GM18505 (cell line): ENCODE data around the gene S100A7A.

Experiments used
- ATAC-seq: cut with Tn5 transposase; IDR thresholded peaks from one replicate; pipeline ENCODE4 v1.9.1; 2021; ENCODE audit not compliant: unreplicated experiment
- POLR2A ChIP-seq: IDR thresholded peaks from 4 replicates; pipeline ENCODE4 v1.6.1; 2011; ENCODE audit warnings: borderline replicate concordance; ENCODE audit not compliant: insufficient read depth, insufficient read length; ENCODE audit errors: extremely low read depth

S100A7A gene

DNA sequence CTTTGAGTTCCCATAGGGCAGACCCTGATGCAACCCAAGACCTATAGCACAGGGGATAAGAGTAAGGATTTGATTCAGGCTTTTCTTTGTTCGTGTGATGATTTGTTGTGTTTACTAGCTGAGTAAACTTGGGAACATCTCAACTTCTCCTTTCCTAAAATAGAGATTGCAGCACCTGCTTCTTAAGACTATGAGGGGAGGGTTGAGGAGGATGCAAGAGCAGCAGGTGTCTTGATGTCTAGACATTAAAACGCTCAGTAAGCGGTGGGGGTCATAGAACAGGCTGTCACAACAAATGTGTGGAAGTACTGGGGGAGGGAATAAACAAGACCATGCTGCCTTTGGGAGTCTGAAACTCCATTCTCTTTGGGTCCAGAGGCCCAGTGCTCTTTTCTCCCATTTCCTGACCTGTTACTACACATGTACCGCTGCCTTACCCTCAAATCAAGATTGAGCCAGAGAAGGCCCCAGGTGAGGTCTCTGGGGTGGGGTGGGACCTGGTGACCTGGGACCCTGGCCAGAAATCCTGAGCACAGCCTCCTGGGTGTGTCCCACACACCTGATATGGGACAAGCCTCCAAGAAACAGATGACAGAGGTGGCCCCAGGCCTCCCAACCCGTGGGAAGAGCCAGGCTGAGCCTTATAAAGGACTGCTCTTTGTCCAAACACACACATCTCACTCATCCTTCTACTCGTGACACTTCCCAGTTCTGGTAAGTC, at the start of gene S100A7A:
TSS of gene S100A7A (plus strand) at position 671 of the 721 bp plus-strand sequence. CDS start 1,563 bp downstream, outside the sequence.
- ATAC-seq: no peak
- TF ChIP-seq POLR2A: no peak

DNA sequence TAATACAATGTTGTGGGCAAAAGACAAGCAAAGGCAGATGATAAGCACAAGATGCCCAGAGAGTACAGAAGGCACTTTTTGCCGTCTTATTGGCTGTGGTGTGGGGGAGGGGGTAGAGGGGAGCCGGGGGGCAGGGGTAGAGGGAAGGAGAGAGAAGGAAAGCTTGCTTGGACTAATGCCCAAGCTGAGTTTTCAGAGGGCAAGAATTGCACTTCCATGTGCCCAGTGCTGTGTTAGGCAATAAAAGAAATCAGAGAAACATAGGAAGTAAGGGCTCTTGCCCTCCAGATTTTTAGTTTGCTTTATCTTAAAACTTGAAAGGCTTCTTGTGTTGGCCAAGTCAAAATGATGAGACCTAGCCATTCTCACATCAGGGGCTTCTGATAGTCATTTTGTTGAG, 49.2 kb upstream of the S100A7A start:
- no peak for TF ChIP-seq POLR2A
- no peak for ATAC-seq

DNA sequence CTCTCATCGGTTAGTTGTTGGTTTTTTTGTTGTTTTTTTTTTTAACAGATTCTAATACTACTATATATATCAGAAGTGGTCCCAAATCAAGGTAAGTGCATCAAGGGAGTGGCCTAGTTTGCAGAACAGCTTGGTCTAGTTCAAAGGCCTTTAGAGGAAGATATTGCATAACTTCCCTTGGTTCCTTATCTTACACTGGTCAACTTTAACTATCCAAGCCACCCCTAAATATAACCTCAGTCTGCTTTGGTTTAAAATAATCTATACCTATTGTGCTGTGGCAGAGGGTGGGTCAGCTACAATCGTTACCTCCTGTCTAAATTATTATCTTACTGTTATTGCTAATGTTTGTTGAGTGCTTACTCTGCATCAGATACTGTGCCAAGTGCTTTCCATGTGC, 47.8 kb upstream of the S100A7A start:
- TF ChIP-seq POLR2A: no peak
- ATAC-seq: no peak

DNA sequence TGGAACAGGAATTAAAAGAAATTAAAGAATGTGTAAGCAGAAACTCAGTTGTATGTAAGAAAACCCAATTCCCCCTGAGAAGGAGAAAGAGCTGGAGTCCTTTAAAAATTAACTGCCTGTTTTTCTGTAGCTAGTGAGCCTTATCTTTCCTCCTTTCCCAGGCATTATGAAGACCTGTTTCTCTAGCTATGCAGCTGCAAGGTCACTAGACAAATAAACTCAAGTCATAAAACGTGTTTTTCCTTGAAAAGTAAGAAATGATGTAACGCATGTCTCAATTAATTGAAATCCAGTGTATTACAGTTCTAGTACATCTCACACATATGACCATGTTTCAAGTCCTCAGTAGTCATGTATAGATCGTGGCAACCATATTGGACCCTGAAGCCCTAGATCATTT, 46.2 kb upstream of the S100A7A start:
- ATAC-seq: no peak
- no peak for TF ChIP-seq POLR2A

DNA sequence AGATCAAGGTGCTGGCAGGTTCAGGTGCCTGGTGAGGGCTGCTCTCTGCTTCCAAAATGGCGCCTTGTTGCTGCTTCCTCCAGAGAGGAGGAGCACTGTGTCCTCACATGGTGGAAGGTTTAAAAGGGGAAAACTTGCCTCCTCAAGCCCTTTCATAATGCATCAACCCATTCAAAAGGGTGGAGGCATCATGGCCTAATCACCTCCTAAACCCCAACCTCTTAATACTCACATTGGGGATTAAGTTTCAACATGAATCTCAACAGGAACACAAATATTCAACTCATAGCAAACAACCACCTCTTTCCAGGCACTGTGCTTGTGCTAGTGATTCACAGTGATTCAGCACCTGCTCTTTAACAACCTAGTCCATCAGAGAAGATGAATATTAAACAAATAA, 45.1 kb upstream of the S100A7A start:
- no peak for ATAC-seq
- no peak for TF ChIP-seq POLR2A

DNA sequence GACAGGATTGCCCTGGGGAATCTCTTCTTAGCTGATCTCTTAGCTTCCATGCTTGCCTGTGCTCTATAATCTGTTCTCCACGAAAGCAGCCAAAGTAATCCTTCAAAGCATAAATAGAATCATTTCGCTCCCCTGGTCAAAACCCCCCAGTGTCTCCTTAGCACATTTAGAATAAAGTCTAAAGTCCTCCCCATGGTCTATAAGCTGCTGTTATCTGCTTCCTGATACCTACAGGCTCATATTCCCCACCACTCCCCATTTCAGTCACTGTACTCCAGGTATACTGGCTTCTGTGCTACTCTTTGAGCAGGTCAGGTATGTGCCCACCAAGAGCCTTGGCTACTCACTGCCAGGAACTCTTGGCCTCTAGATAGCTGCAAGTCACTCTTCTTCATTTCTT, 43.7 kb upstream of the S100A7A start:
- no peak for ATAC-seq
- TF ChIP-seq POLR2A: no peak

DNA sequence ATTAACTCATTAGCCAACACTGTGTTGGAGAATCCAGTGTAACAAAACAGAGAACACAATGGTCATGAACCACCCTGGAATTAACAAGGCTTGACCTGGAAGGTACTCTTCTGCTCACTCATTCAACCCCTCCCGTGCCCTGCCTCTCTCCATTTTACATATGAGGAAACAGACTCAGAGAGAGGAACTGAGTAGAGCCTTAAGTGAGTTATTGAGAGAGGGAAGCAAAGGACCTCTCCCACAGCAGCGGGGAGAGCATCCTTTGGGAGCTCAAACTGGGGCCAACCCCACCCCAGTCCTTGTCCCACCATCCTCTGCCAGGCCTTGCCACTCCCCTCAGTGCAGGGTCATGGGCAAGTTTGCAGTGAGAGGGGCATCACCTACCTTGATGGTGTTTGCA, 42.2 kb upstream of the S100A7A start:
- ATAC-seq: no peak
- TF ChIP-seq POLR2A: no peak

DNA sequence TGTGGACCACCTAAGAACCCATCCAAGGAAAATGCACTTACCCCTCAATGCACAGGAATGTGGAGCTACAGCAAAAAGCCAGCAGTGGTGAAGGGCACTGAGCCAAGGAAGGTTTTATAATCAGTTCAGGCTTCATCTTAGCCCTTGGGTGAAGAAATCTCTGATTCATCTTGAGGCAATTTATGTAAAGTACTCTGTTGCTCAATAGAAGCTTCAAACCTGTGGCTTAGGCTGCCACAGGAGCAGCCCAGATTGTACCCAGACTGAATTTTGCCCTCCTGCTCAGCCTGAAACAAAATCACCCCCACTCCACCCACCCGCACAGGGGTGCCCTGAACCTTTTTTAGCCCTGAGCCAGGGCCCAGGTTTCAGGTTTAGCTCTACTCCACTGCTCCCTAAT, 40.8 kb upstream of the S100A7A start, which contains the start of gene S100A12:
TSS of gene S100A12 (minus strand) at position 111 of the 400 bp plus-strand sequence. CDS start 1,029 bp downstream, outside the sequence.
- no peak for ATAC-seq
- TF ChIP-seq POLR2A: no peak

DNA sequence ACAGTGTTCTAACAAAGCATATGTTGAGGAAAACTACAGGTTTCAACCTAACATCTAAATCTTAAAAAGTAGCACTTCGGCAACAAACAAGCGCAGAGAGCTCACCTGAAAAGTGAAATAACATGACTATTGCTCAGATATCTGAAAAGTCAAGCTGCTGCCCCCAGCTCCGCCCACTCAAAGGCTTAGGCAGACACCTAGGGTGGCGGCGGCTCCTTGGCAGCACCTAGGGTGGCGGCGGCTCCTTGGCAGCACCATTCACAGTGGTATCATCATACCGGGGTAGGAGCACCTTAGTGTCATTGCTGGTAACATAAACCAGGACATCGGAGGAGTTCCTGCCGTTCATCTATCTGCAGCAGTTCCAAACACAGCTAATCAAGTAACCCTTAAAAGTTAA, 36.7 kb upstream of the S100A7A start:
- ATAC-seq: no peak

DNA sequence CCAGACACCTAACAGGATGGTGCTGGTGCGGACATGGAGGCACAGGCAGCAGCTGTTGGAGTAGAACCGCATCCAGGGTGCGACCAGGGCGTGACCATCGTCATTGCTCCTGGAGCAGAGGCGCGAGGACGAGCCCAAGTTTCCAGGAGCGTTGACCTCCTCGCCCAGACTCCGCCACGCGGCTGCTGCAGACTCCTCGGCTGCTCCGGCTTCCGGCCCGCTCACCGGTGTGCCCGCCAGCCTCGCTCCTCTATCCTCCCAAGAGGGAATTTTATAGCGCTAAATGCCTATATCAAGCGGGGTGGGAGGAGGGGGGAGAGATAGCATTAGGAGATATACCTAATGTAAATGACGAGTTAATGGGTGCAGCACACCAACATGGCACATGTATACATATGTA, 35.6 kb upstream of the S100A7A start:
- no peak for ATAC-seq
- no peak for TF ChIP-seq POLR2A

More for the DNA sequence above, 36.7 kb upstream of the S100A7A start:
- TF ChIP-seq POLR2A: no peak

DNA sequence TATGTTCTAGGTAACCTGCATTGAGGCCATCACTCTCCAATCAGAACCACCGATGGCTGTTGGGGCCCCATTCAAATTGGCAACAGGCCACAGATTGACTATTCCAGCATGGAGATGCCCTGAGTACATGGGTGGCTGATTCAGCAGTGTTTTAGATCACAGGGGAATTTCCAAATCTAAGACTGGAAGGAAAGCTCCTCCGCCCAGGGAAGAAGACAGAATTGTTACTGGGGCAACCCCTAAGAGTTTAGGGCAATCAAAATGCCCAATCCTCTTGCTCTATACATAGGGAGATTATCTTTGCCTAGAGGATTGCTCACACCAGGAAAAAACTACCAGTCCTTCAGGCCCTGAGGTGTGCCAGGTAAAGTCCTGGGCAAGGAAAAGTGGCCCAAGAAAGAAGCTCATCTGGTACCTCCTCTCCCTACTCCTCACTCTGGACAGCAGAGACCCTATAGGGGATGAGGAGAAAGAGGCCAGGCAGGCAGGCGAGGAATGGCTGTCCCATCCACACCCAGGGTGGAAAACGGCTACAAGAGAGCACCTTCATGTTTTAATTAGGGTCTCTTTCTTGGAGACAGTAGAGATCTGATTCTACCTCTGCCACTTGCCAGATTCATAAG, 31.3 kb upstream of the S100A7A start:
- ATAC-seq: no peak

DNA sequence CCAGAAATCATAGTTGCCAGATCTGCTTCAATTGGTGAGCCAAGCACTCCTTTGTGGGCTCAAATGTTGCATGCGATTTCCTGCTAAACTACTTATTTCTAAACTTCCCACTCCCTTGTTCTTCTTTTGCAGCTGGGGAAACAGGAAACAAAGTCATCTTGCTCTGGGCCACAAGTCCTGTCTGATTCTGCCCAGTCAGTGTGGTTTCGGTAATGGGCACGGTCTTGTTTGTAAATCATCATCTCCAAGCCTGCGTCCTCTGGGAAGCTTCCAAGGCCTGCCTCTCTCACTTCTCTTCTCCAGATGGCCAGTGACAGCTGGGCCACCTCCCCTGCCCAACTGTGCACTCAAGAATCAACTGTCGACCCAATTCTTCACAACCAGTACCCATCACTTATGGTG, 29.8 kb upstream of the S100A7A start:
- no peak for TF ChIP-seq POLR2A
- ATAC-seq: no peak

More for the DNA sequence above, 31.3 kb upstream of the S100A7A start:
- no peak for TF ChIP-seq POLR2A

DNA sequence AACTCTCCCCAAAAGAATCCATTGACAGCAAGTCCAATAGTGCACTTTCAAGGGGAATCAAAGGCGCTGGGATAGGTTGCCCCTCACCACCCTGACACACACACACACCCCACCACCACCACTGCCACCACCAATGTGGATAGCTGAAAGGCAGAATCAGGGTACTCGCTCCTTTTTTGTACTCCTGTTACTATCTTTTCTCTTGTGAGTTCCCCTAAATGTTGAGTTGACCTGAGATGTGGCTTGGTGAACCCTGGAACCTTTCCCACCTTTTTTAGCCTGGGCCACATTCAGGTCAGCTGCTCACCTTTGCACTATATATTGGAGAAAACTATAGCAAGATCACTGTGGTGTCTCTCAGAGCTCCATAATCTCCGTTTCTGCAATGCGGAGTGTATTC, 29.3 kb upstream of the S100A7A start:
- TF ChIP-seq POLR2A: no peak
- no peak for ATAC-seq

DNA sequence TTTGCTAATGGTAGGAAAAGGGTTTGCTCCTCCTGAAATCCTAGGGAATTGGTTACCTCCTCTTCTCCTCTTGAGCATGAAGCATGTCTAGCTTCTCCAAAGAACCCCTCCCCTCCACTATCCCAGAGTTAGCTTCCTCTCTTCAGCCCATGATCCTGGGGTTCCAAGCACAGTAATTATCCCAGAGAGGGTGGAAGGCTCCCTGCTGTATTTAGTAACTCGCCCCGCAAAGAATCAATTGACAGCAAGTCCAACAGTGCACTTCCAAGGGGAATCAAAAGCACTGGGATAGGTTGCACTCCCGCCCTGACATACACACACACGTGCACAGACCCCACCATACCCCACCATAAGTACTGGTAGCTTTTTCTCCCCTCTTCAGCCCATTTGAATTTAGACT, 28.5 kb upstream of the S100A7A start:
- no peak for TF ChIP-seq POLR2A
- no peak for ATAC-seq
